Large intestine (tissue), 12 donors: Measurements from ENCODE around the gene HMGCLL1. TPM values are rescaled to one million over a fixed set of nuclear protein-coding genes. Genes with fewer than 3 reads are reported as not detected.

Experiments used
- DNase-seq, 2 donors: peaks; one replicate each; pipeline versions ENCODE4 v3.0.0 to v3.0.0-alpha.2; 2013
- H3K27ac ChIP-seq: one replicate; pipeline ENCODE4 v1.5.1; 2013; ENCODE audit warnings: low read length
- H3K27me3 ChIP-seq: 2 replicates; pipeline ENCODE4 v1.6.1; 2013; ENCODE audit warnings: low read length; ENCODE audit not compliant: control insufficient read depth, insufficient read depth
- H3K36me3 ChIP-seq: 2 replicates; pipeline ENCODE4 v1.6.1; 2013; ENCODE audit warnings: low read length; ENCODE audit not compliant: control insufficient read depth, insufficient read depth
- H3K4me1 ChIP-seq: one replicate; pipeline ENCODE4 v1.6.1; 2013; ENCODE audit warnings: low read length; ENCODE audit not compliant: control insufficient read depth, insufficient read depth
- H3K4me3 ChIP-seq: one replicate; pipeline ENCODE4 v1.5.1; 2013; ENCODE audit warnings: low read length
- H3K9me3 ChIP-seq: one replicate; pipeline ENCODE4 v1.6.1; 2013; ENCODE audit warnings: mild to moderate bottlenecking, low read depth, low read length, moderate library complexity; ENCODE audit not compliant: control insufficient read depth
- WGBS: methylation state at CpG from one replicate; pipeline ENCODE4 v1.1.5; 2013; ENCODE audit warnings: low lambda C conversion rate; ENCODE audit not compliant: insufficient coverage; 5-methylcytosine and 5-hydroxymethylcytosine counted together
- long read RNA-seq, 11 donors: transcript quantifications; one replicate each; lab custom pipeline, GENCODE V29; 2026
- polyA plus RNA-seq: library from polyadenylated mRNA; unstranded; fragments of 120-200 nt; gene quantifications from one replicate; pipeline ENCODE4 v1.2.1, GENCODE V29; 2013

The HMGCLL1 gene
- polyA plus RNA-seq = 3.0 TPM
- long read RNA-seq, donor 1 = 0 reads
- long read RNA-seq, donor 2 = 0 reads
- long read RNA-seq, donor 3 = 0 reads
- long read RNA-seq, donor 4 = 0 reads
- long read RNA-seq, donor 5, partial matches to known transcripts = 0 of 1 reads
- long read RNA-seq, donor 5, other reads (novel, unspliced or antisense) = 0 of 1 reads
- long read RNA-seq, donor 6 = 0 reads
- long read RNA-seq, donor 7 = 0 reads
- long read RNA-seq, donor 8 = 0 reads
- long read RNA-seq, donor 9 = 0 reads
- long read RNA-seq, donor 10, partial matches to known transcripts = 0 of 1 reads
- long read RNA-seq, donor 10, other reads (novel, unspliced or antisense) = 0 of 1 reads
- long read RNA-seq, donor 11, partial matches to known transcripts = 0 of 1 reads
- long read RNA-seq, donor 11, other reads (novel, unspliced or antisense) = 0 of 1 reads

- WGBS = 0% methylated on average over 1 of the region's 49 CpGs
- H3K36me3 ChIP-seq = no peaks in the 10 kb centered on the region
- H3K9me3 ChIP-seq = no peaks in the 10 kb centered on the region
- peak within 1 kb of the TSS; percentile 41 for H3K4me3 ChIP-seq
- DNase-seq = peak; percentile 26 to 56
- no peak within 1 kb of the TSS for H3K27ac ChIP-seq
- no peaks in the 10 kb centered on the region for H3K4me1 ChIP-seq
- peaks cover 18% of the 10 kb centered on the region for H3K27me3 ChIP-seq
Observed at GRCh38 chr6:55578537-55579363, at the start of gene HMGCLL1. Gene HMGCLL1 (minus strand): TSS chr6:55579192. CDS start chr6:55579055, 137 bp downstream.

- Histone ChIP-seq H3K4me3 (no peak overlapping the region), H3K27ac (no peak overlapping the region), H3K27me3 (no peaks in the 10 kb centered on the region), H3K36me3 (no peaks in the 10 kb centered on the region), H3K9me3 (no peaks in the 10 kb centered on the region), H3K4me1 (no peaks in the 10 kb centered on the region)
- no CpG with 5 or more reads among the region's 1 CpG for WGBS
- no peak for DNase-seq
Observed at GRCh38 chr6:55621993-55622392, 43.0 kb upstream of the HMGCLL1 start.

DNA sequence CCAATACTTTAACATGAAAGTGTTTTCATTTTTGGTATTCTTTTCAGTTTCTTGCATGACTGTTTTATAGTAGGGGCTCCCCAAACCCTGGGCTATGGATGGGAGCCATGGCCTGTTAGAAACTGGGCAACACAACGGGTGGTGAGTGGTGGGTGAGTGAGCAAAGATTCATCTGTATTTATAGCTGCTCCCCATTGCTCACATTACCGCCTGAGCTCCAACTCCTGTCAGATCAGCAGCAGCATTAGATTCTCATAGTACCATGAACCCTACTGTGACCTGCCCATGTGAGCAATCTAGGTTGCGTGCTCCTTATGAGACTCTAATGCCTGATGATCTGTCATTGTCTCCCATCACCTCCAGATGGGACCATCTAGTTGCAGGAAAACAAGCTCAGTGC, 42.3 kb upstream of the HMGCLL1 start:
- no CpG with 5 or more reads among the region's 3 CpGs for WGBS
- Histone ChIP-seq H3K27ac (no peak overlapping the region), H3K9me3 (no peaks in the 10 kb centered on the region), H3K36me3 (no peaks in the 10 kb centered on the region), H3K4me1 (no peaks in the 10 kb centered on the region), H3K27me3 (no peaks in the 10 kb centered on the region), H3K4me3 (no peak overlapping the region)
- DNase-seq = no peak

GRCh38 chr6:55617272-55617671, 38.3 kb upstream of the HMGCLL1 start:
- no peak overlapping the region for H3K27ac ChIP-seq
- no peaks in the 10 kb centered on the region for H3K4me1 ChIP-seq
- H3K9me3 ChIP-seq = no peaks in the 10 kb centered on the region
- whole genome bisulfite sequencing = 89% methylated on average over 3 of the region's 5 CpGs
- H3K36me3 ChIP-seq = no peaks in the 10 kb centered on the region
- no peaks in the 10 kb centered on the region for H3K27me3 ChIP-seq
- peak; percentile 17 to 36 for DNase-seq
- H3K4me3 ChIP-seq = no peak overlapping the region

- no peak overlapping the region for H3K27ac ChIP-seq
Observed at GRCh38 chr6:55604021-55604420, 25.0 kb upstream of the HMGCLL1 start.

GRCh38 chr6:55601120-55601519, 22.1 kb upstream of the HMGCLL1 start:
- Histone ChIP-seq H3K4me3 (no peak overlapping the region), H3K36me3 (no peaks in the 10 kb centered on the region), H3K9me3 (no peaks in the 10 kb centered on the region), H3K4me1 (no peaks in the 10 kb centered on the region), H3K27ac (no peak overlapping the region), H3K27me3 (no peaks in the 10 kb centered on the region)
- no CpG with 5 or more reads among the region's 2 CpGs for WGBS
- DNase-seq = no peak

More at GRCh38 chr6:55604021-55604420, 25.0 kb upstream of the HMGCLL1 start:
- Histone ChIP-seq H3K27me3 (no peaks in the 10 kb centered on the region), H3K9me3 (no peaks in the 10 kb centered on the region), H3K4me3 (no peak overlapping the region), H3K4me1 (no peaks in the 10 kb centered on the region), H3K36me3 (no peaks in the 10 kb centered on the region)
- DNase-seq = no peak

- H3K4me1 ChIP-seq = no peaks in the 10 kb centered on the region
- no peaks in the 10 kb centered on the region for H3K36me3 ChIP-seq
- H3K27ac ChIP-seq = no peak overlapping the region
- DNase-seq = no peak
- H3K4me3 ChIP-seq = no peak overlapping the region
- H3K9me3 ChIP-seq = no peaks in the 10 kb centered on the region
- H3K27me3 ChIP-seq = no peaks in the 10 kb centered on the region
- WGBS = no CpG with 5 or more reads among the region's 2 CpGs
Observed at GRCh38 chr6:55594442-55594841, 15.4 kb upstream of the HMGCLL1 start.

DNA sequence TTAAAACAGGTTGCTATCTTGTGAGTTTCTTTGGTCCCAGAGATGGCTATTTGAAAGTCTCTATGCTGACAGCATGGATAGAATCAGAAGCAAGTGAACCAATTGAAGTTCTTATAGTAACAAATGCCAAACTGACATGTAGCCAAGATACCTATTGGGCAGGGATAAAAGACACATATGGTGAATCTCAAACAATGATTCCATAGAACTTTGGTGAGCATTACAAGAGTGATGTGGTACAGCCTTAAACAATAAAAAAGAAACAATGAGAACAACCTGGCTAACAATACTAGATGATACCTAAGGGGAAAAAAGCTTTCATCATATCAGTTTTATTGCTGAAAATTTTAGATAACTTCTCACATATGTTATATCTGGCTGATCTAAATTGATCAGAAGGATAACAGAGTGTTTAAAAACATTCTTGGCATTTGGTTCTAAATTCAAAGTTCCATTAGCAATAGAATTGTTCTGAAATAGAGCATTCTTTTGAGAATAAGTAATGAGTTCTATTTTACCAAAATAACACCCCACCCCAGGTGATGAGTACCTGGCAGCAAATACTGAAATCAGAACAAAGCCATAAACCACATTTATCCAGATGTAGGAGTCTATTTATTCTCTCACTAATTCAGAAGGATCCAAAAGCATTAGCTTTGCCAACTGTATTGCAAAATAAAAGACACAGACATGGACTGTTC, 5.8 kb upstream of the HMGCLL1 start:
- Histone ChIP-seq H3K4me3 (no peak overlapping the region), H3K9me3 (no peaks in the 10 kb centered on the region), H3K36me3 (no peaks in the 10 kb centered on the region), H3K27me3 (peaks cover 3% of the 10 kb centered on the region), H3K27ac (no peak overlapping the region), H3K4me1 (no peaks in the 10 kb centered on the region)
- no peak for DNase-seq

GRCh38 chr6:55576811-55577210, 2.2 kb downstream of the HMGCLL1 start:
- no peak overlapping the region for H3K27ac ChIP-seq
- H3K4me1 ChIP-seq = no peaks in the 10 kb centered on the region
- peaks cover 18% of the 10 kb centered on the region for H3K27me3 ChIP-seq
- H3K9me3 ChIP-seq = no peaks in the 10 kb centered on the region
- no peaks in the 10 kb centered on the region for H3K36me3 ChIP-seq
- WGBS = 47% methylated on average over 3 of the region's 3 CpGs
- no peak overlapping the region for H3K4me3 ChIP-seq
- no peak for DNase-seq

DNA sequence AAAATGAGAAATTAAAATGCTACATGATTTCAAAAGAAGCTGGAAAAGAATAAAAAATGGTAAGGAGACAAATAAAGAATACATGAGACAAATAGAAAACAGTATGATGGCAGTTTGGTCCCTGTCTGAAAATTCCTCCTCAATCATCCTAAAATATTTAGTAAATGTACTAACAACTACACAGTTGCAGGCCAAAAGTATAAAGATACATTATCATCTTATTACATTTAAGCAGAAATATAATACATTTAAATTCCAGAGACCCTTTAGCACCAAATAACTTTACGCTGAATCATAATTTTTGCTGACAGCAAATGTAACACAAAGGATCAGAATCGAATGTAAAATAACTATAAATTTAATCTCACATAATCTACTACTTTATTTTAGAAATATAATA, 4.4 kb downstream of the HMGCLL1 start:
- WGBS = 95% methylated on average over 2 of the region's 2 CpGs
- Histone ChIP-seq H3K27me3 (peaks cover 13% of the 10 kb centered on the region), H3K4me3 (no peak overlapping the region), H3K9me3 (no peaks in the 10 kb centered on the region), H3K27ac (no peak overlapping the region), H3K4me1 (no peaks in the 10 kb centered on the region), H3K36me3 (no peaks in the 10 kb centered on the region)
- DNase-seq = no peak
